ENCODE results near the gene PRKN.
"Not testable (repeated sequence)": the region's sequence is repeated elsewhere in the genome, so short reads cannot be mapped to it uniquely, and the experiment has no call there.

PRKN gene

DNA sequence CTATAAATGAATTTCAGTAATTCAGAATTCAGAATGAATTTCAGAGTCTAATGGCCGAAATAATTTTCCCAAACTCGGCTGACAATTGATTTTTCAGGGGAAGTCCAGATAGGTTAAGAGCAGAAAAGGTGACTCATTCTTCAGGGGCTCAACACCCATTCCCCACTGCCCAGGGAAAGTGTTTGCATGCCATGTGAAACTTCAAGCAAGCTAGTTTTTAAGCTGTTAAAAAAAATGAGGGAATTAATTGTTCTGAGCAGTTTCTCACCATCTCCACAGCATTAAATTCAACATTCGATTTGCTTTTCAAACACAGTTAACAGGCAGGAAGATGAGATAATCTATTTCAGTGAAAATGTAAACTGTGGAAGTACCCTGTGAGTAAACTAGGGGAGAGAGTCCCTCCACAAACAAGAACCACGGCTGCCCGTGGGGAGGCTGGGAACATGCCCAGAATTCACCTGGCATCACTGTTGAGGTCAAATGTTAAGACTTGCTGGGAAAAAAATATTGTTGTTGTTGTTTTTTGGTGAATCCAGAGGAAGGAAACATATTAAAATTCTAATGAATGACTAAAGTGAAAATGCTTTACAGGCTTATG is 803.0 kb downstream of the PRKN start:
- DNase-seq, result no peak

DNA sequence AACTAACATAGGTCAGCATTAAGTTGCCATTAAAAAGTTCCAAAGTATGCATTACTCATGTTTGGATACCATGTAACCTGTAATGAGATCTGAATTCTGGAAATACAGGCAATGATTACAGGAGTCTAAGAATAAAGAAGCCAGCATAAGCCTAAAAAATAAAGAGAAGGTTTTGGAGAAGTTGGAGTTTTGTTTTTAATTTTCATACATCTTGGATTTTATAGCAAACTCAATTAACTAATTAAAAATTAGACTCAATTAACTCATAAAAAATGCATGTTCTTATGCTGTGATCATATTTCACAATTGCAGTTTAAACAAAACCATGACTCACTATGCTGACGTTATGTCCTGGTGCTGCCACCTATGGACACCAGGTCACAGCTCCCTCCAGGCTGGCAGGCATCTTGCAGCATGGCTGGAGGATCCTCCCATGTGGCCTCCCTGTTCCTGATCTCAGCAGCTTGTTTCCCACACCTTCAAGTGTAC is 804.9 kb downstream of the PRKN start:
- no peak for DNase-seq

DNA sequence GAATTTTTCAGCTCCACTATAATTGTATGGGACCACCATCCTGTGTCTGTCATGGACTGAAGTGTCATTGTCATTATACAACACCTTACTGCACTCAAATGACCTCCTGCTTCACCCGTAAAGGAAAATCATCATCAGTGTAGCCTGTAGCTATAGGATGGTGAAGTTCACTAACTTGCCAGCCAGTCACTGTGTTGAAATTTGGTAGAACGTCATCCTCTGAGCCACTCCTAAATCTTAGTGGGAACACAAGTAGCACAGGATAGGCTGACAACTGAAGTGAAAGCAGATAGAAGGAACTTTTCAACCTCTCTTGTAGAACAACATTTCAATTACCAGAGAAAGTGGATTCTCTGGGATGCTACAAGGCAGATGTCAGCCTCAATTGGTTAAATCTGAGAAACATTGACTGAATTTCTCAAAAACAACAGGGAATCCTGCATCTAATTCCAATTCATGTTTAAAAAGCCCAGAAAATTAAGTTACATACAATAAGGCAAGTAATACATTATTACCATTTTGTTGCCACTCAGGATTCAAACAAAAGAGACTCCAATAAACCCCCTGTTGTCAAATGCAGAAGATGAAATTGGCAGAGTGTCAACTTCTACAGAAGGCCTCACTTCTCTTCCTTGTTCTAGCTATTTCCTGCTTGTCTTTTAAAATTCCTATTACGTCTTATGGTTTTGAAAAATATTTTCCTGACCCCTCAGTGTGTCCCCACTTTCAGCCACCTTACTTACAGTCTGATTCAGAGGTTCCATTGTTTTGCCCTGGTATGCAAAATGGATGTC is 805.8 kb downstream of the PRKN start:
- DNase-seq, result no peak

DNA sequence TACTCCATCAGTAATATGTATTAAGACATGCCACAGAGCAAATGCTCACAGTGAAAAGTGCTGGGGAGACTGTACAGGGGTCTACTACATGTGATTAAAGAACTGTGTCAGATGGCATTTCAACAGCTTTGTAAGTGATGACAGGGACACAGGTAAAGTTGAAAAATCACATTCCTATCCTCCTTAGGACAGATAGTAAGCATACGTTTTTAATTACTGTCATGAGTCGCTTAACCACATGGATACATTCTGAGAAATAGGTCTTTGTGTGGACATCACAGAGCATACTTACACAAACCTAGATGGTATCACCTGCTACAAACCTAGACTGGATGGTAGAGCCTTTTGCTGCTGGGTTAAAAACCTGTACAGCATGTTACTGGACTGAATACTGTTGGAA is 807.9 kb downstream of the PRKN start:
- DNase-seq, result no peak

DNA sequence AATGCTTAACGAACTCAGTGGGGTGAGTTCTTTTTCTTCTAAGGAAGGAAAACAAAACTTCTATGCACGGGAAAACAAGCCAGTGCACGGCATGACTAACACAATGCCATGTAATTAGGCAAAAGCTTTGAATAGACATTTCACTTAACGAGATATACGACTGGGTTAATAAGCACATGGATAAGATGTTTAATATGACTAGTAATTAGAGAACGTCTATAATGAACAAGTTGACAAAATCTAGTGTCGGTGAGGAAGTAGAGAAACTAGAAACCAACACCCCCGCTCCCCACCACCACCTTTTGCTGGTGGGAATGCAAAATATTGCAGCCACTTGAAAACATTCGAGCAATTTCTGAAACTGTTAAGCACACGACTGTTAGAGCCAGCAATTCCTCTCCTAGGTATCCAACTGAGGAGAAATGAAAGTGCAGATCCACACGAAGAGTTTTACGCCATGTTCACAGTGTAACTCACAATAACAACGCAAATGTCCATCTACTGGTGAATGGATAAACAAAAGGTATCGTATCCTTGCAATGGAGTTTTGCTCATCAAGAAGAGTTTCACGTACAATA is 808.8 kb downstream of the PRKN start:
- no peak for DNase-seq

DNA sequence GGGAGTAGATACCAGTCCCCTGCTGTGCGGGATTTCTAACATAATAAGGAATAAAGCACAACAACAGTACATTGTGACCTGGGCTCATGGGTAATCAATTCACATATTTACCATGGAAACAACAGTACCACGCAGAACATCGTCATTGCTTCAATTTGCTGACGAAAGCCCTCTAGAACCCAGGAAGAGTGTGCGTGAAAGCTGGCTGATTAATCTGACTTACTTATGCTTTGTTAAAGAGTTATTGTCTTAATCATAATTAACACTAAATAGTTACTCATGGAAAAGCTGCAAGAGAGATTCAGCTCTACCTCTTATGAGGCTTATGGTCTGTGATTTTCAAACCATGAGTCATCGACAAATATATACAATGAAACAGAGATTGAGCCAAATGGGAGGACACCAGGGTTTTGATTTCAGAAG is 809.4 kb downstream of the PRKN start:
- no peak for DNase-seq

DNA sequence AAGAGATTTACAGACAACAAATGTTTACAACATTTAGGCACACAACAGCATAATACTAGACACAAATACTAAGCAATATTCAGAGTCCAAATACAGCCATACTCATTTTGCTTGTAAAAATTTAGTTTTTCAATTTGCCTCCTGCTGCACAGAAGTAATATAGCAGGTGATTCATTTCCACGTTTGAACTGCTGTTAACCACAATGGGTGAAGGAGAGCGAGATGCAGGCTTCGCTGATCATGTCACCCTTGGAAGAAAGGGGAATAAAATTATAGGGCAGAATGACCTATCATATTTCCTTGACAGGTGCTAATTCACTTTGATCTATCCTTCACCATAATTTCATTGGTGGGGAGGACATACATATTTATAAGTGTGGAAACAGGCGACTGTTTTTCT is 809.9 kb downstream of the PRKN start:
- no peak for DNase-seq

DNA sequence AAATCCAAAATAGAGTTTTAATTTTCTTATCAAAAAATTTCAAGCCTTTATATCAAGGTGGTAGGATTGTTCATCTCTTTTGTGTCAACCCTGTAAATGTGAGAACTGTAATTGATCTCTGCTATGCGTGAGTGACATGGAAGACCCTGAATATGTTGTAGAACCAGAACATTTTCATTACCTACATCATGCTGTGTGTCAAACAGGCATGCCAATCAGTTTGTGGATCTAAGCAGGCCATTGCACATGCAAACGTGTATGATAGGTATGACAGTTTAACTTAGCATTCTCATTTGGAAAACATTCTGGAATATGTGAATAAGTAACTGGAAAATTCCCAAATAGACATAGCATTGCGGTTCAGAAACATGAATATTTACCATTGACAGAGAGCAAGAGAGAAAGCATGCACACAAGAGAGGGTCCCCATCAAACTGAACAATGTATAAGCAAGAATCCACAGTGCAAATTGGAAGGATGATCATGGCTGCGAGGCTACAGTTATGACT is 812.1 kb downstream of the PRKN start:
- no peak for DNase-seq

DNA sequence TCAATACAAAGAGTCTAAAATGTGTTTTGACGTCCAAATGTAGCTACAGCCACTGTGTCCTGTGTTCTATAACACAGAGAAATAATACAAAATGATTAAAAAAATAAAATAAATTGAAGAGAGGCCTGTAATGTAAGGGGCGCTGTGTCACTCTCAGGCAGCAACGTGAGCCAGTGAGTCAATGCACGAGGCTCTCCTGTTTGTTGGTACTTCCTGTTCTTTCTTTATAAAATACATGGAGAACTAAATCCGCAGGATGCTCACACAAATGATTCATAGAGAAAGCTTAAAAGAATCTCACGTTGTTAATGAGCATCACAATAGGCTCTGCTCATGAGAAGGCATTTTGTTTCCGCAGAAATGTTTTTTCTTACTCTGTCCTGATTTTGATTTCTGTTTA is 818.7 kb downstream of the PRKN start:
- DNase-seq, result no peak

DNA sequence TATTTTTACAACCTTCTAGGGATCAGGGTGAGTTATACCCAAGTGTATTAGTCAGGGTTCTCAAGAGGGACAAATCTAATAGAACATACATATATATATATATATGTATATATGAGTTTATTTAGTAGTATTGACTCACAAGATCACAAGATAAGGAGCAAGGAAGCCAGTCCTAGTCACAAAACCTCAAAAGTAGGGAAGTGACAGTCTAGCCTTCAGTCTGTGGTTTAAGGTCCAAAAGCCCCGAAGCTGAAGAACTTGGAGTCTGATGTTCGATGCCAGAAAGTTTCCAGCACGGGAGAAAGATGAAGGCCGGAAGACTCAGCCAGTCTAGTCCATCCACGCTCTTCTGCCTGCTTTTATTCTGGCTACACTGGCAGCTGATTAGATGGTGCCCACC is 821.0 kb downstream of the PRKN start:
- no peak for DNase-seq

DNA sequence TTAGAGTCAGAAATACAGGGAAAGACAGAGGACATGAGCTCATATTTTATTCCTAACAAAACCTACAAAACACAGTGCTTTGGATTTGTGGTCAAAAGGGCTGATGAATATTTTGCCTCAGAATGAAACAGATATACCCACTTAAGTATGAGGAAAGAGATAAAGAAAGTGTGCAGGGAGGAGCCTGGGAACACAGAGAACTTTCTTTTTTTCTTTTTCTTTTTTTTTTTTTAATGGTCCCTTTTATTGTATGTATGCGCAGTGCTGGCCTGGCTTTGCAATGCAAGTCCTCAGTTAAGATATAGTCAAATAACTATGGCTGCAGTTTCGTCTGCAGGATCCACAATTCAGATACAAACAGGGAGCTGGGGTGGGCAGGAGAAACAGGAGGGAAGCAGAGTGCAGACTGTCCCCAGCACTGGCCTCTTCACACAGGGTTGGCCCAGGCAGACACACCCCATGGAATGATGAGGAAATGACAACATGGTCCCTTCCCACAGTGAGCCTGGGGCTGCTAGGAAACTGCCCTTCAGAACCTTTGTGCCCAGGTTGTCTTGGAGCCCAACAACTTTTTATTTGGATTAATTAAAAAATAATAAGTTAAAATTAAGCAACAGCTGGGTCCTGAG is 823.9 kb downstream of the PRKN start:
- no peak for DNase-seq

DNA sequence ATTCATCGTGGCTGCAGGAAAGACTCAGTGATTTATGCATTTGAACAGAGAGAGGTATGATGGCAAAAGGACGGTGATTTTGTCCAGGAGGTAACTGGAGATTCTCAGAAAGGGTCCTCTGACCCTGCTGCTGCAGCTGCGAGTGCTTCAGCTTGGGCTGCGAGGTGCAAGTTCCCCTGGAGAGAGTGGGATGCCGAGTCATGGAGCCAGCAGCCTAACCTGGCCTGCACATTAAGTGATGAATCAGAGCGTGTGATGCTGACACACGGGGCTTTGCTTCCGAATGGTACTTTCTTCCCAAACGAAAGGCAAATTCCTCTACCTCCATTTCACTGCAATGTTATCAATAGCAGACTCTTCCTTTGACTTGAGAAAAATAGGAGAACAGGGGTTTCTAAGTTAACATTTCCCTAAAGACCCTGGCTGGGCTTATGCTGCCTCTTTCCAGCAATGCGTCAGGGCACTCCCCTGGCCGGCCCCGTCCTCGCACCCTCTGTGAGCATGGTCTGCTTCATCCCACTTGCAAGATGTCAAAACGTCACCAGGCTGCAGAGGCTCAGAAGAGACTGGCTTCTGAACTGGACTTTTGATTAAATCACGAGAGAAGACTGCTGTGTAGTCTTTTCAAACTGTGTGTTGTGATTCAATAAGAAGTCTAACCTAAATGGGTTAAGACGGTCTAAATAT is 825.7 kb downstream of the PRKN start:
- DNase-seq, result no peak

DNA sequence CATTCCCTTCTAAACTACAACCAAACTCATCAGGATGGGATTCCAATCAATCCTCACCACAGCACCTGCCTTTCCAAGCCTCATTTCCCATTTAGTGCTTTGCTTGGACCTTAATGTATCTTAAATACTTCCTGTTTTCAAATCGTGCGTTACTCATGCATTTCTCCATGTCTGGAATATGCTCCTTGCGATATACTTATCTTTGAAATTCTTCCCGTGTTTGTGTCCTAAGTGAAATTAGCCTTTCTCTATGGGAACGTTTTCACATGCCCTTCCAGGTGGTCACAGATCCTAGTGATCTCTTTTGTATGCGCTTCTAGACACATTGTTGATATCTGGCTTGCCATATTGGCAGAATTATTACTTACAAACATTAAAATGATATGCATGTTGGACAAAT is 833.1 kb downstream of the PRKN start:
- DNase-seq, result no peak

DNA sequence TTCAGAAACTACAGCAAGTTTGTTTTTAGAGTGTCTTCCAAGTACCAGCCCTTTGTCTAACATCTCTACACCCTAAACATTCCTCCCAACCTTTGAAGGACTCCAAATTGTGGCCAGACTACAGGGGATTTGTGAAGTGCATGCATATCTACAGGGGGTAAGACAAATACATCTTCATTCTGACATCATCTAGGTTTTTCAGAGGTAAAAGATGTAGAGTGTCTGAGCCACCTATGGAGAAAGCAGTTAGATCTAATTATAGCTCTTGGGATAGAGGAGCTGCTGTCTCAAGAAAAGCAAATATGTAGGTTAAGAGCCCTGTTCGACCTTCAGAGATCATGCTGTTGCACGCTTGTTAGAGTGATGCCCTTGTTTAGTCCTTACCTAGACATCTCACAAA is 836.0 kb downstream of the PRKN start:
- no peak for DNase-seq

DNA sequence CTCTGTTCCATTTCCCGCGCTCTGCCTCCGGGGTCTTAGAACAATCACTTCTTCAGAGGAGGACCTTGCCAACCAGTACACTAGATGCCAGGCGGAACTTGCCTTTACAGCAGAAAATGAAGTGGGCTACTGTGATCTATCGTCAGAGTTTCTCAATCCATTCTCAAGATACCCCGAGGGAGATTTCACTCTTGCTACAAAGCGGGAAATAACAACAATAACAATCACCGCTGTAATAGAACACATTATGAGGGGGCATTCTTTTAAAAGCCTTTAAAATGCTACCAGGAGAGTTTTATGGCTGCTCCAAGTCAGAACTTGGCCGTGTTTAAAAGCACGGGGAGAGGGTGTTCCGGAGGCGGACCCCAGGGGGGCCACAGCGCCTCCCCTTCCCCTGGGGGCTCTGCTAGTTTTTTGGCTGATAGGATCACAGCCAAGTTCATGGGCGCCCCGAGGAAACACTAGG is 836.7 kb downstream of the PRKN start:
- no peak for DNase-seq

DNA sequence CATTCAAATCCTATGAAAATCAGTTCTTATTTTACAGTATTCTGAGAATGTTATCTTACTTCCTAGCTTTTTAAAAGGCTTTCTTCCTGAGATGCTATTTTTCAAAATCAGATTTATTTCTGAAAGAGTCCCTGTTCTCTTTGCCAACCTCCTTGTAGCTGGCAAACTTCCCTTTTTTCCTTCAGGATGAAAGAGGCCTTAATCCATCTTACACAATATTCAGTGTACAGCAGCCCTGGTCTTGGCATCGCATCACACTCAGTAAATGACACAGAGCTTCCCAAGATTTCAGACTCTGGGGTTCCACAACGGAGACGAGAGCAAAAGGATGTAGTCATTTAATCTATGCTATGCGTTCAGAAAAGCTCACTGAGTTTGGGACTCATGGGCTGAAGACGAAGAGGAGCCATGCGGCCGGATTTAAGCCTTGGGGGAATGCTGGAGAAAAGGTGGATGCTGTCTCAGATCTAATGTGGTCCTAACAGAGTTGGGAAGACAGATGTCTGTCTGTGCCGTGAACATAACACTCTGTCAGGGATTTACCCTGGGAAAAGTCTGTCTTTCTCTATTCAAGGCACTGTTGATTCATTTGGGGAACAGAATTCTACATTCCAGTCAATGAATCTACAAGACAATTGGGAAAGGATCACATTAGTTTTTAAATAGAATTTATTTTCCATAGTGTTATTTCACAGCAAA is 837.3 kb downstream of the PRKN start:
- no peak for DNase-seq

DNA sequence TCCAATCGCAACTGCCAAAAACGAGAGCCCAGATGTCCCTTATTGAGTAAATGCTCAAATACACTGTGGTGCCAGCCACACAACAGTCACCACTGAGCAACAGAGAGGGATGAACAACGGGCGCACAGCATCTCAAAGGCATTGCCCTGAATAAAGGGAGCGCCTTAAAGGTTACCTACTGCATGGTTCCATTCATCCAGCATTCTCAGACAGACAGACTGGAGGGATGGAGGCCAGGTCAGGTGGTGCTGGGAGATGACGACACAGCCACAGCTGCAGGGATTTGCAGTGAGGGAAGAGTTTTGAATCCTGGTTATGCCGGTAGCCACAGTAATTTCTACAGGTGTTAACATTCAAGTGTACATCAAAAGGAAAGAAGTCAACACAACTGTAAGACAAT is 838.2 kb downstream of the PRKN start:
- DNase-seq, result no peak

DNA sequence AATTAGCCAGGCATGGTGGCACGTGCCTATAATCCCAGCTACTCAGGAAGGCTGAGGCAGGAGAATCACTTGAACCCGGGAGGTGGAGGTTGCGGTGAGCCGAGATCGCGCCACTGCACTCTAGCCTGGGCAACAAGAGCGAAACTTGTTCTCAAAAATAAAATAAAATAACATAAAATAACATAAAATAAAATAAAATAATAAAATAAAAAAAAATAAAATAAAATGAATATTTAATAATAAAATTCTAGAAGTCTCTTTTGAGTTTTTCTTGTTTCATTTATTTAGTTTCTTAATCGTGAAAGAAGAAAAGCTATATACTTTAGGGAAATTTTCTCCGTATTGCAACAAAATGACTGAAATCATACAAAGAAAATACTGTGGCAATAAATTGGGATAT is 841.0 kb downstream of the PRKN start:
- DNase-seq, result not testable (repeated sequence)

DNA sequence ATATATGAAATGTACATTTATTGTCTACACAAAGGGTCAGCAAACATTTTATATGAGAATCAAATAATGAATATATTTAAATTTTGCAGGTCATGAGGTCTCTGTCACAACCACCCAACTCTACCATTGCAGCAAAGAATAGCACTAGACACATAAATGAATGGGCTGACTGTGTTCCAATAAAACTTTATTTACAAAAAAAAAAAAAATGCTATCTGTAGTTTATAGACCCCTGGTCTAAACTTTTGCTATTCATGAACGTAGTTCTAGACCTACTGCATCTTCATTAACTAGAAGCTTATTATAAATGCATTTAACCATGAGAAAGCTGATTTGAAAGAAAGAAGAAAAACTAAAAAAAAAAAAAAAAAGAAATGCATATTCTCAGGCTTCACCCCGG is 842.8 kb downstream of the PRKN start:
- DNase-seq, result no peak

DNA sequence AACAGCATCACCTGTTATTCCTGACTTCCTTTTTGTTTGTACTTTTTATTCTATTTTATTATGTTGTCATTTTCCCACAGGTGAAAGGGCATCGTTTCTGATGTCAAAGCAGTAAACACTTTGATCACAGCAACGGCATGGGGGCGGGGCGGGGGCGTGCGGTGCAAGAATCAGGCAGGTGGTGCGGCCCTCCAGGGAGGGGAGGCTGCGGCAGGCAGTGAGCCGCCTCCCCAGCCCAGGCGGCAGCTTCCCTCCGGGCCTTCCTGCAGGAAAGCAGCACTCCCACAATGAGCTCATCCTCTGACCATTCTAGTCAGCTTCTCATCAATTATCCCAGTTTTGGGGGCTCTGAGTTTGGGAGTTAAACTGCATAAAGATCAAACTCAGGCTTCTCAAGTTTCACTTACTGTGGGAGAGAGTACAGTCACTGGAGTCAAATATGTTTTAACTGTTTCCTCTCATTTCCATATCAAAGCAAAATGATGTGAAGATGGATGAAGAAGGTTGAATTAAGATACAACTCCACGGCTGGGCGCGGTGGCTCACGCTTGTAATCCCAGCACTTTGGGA is 845.3 kb downstream of the PRKN start:
- DNase-seq, result no peak

DNA sequence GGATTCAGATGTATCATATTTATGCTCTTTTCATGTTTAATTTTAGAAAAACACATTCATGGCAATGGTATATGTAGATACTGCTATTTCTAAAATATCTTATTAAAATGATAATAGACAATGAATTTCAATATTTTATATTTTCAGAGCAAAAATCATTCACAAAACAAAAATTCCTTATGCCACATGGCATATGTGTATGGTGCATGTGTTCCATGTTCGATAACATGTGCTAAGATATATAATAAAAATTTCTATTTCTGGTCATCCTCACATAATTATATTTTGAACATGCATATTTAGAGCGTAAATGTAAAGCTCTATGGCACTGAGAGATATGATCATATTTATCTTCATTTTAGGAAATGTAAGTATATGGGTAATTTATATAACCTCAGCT is 847.5 kb downstream of the PRKN start:
- DNase-seq, result no peak

DNA sequence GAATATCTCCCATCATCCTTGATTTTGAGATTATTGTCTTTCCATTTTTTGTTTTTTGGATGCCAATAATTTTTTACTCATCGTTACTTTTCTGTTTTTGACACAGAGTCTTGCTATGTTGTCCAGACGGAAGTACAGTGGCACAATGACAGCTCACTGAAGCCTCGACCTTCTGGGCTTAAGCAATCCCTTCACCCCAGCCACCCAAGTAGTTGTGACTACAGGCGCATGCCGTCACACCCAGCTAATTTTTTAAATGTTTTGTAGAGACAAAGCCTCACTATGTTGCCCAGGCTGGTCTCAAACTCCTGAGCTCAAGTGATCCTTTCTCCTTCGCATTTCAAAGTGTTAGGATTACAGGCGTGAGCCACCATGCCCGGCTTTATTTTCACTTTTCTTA is 851.3 kb downstream of the PRKN start:
- no peak for DNase-seq

All from DMS79 (cell line).